GM21737 (cell line): Measurements from ENCODE around the gene PDE6H.

Experiments
- ATAC-seq: cut with Tn5 transposase; IDR thresholded peaks from one replicate; pipeline ENCODE4 v1.9.1; 2021; ENCODE audit warnings: mild to moderate bottlenecking, moderate library complexity; ENCODE audit not compliant: unreplicated experiment

Gene PDE6H

DNA sequence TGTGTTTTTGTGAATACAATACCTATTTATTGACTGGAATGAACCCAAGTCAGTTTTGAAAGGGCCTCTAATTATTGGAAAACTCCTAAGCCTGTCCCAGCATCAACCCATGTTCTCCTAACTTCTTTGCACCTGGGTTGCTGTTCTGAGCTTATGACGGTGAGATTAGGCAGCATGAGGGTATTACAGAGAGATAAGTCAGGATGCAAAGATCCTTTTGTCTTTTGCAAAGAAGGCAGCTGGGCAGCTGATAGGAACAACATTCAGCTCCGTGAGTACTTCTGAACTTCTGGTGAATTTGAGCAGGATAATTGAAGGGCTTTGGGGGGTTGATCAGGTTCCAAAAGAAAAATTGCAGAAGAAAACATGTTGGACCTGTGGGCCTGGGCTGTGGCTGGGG is at the start of gene PDE6H:
PDE6H (plus strand) TSS at position 227 of the 400 bp plus-strand sequence. CDS start 4,971 bp downstream, outside the sequence.
- ATAC-seq, result no peak

- no peak for ATAC-seq
Observed at GRCh38 chr12:14923944-14924343, 48.9 kb upstream of the PDE6H start.

DNA sequence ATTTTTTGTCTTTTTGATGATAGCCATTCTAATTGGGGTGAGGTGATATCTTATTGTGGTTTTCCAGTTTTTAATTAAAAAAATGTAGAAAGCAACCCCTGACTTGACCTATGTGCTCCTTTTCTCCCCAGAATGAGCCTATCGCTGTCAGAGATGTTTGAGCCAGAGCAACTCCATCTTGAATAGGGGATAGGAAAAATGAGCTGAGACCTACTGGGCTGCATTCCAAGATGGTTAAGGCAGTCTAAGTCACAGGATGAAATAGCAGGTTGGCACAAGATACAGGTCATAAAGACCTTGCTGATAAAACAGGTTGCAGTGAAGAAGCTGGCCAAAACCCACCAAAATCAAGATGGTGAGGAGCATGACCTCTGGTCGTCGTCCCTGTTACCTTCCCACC is 48.3 kb upstream of the PDE6H start:
- ATAC-seq, result no peak

DNA sequence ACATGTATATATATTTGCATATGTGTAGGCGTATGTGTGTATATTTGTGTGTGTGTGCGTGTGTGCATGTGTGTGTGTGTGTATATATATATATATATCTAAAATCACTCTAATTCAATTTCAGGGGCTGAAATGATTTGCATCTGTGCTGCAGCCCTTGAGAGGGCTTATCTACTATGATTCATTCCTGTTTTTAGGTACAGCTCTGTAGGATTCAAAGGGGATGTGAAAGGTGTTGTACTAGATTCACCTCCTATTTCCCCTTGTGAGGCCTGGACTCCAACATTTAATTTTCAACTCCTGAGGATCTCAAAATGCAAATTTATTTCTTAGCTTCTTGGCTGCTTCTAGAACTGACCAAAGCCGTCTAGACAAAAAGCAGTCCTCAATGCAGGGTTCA is 45.6 kb upstream of the PDE6H start:
- ATAC-seq, result no peak

DNA sequence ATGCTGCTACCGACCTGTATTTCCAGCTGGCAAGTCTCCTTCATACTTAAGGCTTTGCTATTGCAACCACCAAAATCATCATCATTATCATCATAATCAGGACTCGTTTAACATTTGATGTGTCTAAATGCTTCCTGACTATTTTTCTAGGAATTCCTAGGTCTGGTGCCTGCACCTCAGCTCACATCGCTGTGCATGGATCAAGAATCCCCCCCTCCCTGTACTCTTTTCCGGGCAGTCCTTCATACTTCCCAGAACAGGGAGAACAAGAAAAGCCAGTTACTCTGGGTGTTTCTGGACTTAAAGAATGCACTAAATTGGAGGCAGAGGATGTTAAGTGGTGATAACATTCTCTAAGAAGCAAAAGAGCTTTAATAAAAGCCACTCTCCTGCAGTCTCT is 43.9 kb upstream of the PDE6H start:
- no peak for ATAC-seq

DNA sequence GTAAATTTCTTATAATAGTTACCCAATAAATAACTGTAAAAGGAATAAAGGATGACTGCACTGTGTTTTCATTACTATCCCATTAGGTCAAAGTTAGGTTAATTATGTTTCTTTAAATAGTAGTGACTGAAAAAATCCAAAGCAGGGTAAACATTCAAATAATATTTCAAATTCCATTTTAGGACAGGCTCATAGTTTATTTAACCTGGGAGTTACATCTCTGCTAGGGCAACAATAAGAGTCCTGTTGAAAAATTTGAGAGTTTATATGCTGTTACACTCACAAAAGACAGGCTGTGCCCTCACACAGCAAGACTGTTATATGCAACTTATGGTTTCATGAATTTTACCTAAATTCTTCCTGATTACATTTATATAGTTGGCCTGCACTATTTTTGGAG is 42.5 kb upstream of the PDE6H start:
- ATAC-seq, result no peak

DNA sequence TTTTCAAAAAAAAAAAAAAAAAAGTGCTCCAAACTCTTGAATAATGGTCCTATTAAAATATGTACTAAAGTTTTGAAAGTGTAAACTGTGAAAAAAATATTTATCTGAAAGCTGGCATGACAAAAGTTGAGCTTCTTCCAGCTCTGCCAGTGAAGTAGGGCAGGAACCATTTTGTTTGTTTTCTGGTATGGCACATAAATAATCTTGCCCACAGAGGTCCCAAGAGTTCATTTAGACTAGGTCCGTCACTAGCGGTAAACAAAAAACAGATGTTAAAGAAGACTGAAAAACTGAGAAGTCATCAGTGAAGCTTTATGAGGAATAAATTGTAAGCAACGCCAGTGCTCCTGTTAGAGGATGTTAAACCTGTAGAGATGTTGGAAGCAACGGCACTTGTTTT is 41.5 kb upstream of the PDE6H start:
- no peak for ATAC-seq

GRCh38 chr12:14931791-14932560 is 40.9 kb upstream of the PDE6H start:
- no peak for ATAC-seq

DNA sequence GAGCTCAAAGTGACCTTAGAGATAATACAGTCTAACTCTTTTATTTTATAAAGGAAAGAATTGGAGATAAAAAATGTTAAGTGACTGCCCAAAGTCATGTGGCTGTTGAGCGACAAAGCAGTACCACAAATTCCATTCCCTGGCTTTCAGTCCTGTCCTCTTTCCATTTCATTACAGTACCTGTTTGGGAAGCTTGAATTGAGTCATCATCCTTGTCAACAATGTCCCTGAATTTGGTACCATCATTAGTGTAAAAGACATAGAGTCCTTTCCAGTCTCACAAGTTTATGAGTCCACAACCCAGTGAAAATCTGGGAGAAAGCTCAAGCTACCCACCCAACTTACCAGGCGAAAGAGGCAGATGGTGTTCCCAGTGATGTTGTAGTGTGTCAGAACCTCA is 38.3 kb upstream of the PDE6H start:
- ATAC-seq, result no peak

GRCh38 chr12:14935031-14935430 is 37.8 kb upstream of the PDE6H start:
- ATAC-seq, result no peak

DNA sequence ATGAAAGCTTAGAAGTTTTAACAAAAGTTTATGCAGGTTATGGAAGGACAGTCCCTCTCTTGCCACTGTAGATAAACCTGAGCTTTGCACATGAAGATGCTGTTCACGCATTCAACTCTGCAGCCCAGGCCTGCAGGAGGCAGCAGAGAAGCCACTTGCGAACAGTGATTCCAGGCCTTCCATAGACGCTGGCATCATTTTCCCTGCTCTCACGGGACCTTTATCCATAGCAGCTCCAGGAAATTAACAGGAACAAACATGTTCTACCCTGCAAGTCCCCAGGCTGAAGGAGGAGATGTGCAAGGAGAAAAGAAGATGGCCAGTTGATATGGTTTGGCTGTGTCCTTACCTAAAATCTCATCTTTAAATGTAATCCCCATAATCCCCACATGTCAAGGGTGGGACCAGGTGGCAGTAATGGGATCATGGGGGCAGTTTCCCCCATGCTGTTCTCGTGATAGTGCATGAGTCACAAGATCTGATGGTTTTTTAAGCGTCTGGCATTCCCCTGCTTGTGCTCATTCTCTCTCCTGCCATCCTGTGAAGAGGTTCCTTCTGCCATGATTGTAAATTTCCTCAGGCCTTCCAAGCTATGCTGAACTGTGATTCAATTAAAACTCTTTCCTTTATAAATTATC is 36.5 kb upstream of the PDE6H start:
- ATAC-seq, result no peak

GRCh38 chr12:14937014-14937413 is 35.8 kb upstream of the PDE6H start:
- no peak for ATAC-seq

- ATAC-seq, result no peak
Observed at GRCh38 chr12:14937689-14938088, 35.2 kb upstream of the PDE6H start.

- ATAC-seq, result no peak
Observed at GRCh38 chr12:14938301-14938700, 34.5 kb upstream of the PDE6H start, which contains the start of gene ERP27. Gene ERP27, minus strand, starts transcription at chr12:14938537. Its CDS starts 29 bp downstream, at chr12:14938508.

GRCh38 chr12:14941369-14941768 is 31.5 kb upstream of the PDE6H start:
- ATAC-seq, result no peak

GRCh38 chr12:14942196-14942931 is 30.5 kb upstream of the PDE6H start:
- no peak for ATAC-seq

DNA sequence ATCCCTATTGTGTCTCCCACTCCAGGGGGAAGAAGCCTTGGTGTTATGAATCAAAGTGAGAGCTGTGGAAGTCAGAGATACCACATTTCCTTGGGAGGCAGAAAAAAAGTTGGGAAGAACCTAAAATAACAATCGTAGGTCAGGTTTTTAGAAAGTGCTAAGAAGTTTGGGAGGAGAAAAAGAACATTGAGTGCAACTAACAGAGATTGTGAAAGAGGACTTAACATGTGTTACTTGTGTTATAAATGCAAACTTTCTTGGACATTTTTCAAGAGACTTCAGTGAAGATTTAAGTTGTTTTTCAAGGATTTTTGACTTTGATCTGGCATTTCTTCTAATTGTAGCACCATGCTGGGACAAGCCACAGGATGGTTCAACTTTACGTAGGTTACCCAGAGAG is 26.7 kb upstream of the PDE6H start:
- ATAC-seq, result no peak

GRCh38 chr12:14946861-14947260 is 26.0 kb upstream of the PDE6H start:
- ATAC-seq, result no peak

DNA sequence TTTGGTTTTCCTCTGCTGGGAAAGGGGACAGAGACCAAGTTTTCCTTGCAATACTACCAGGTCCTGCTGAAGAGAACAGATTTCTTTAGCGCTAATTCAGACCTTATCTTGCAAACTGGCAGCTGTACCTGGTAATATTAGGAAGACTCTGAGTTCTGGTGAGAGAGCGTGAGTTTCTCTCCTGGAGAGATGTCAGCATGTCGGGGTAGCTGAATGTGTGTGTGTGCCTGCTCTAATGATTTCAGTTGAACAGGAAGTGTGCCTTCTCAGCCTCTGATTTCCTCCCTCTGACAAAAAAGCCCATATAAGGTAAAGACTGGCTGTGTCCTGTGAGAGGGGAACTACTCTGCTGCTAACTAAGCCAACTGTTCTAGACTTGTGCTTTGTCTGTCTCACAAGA is 24.2 kb upstream of the PDE6H start:
- ATAC-seq, result peak; percentile 92

DNA sequence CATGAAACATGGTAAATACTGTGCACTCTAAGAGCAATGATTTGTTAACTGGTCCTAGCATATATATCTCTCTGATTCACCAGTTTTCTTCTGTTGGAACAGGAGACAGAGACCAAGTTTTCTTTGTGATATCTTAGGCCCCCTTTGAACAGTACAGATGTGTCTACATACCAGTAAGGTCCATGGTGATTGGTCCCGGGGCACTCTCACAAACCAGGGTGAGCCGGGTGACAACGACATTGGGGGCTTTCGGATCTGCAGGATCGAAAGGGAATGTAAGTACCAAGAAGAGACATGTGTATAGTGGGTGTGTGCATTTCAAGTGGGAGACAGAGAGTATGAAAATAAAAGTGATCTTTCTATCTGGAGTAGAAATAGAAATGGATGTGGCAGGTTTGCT is 23.2 kb upstream of the PDE6H start:
- ATAC-seq, result no peak

GRCh38 chr12:14950421-14950820 is 22.4 kb upstream of the PDE6H start:
- no peak for ATAC-seq
